ENCODE data around the gene ANO1.

GRCh38 chr11:70210530-70210929 lies 132.4 kb downstream of the ANO1 start:
- TF ChIP-seq EP300 (IDR thresholded peaks at IDR 0.05) (no peak), EHMT2 (IDR thresholded peaks at IDR 0.05; ENCODE audit: low read depth) (no peak), FOSB (CRISPR knock-in tag; IDR thresholded peaks at IDR 0.05) (no peak), MAFK (IDR thresholded peaks at IDR 0.05; ENCODE audit: partially characterized antibody) (no peak), CHD4 (IDR thresholded peaks at IDR 0.05; ENCODE audit: borderline replicate concordance) (no peak), REST (IDR thresholded peaks at IDR 0.05) (no peak), CTCF (IDR thresholded peaks at IDR 0.05) (no peak), RAD21 (conservative IDR thresholded peaks at IDR 0.05 in 1 of 2, IDR thresholded peaks at IDR 0.05 in 1 of 2) (no peak), CBX2 (IDR thresholded peaks at IDR 0.05; ENCODE audit: borderline replicate concordance, low read depth) (no peak), HDAC2 (IDR thresholded peaks at IDR 0.05) (no peak), MAX (IDR thresholded peaks at IDR 0.05) (no peak), HMGXB4 (CRISPR knock-in tag; IDR thresholded peaks at IDR 0.05; ENCODE audit: borderline replicate concordance) (no peak)

All from A549 (cell line).